Natural killer cell treated with Interleukin-12 subunit alpha and Interleukin-12 subunit beta and Interleukin-15 and Interleukin-18, amount 100 ng/mL, for 72 hours (primary cell): ENCODE measurements around the gene UBE4B. TPM values are rescaled to one million over a fixed set of nuclear protein-coding genes. Genes with fewer than 3 reads are reported as not detected.
"Not testable (repeated sequence)": the region's sequence is repeated elsewhere in the genome, so short reads cannot be mapped to it uniquely, and the experiment has no call there.

ENCODE experiments used
- ATAC-seq, 2 donors: fragments of 150-1000 bp; cut with Tn5 transposase in 1 of 2; sonication (Bioruptor Pico), chemical (Tn5 transposase) in 1 of 2; 2 replicates each; pipeline ENCODE4 v1.10.0; 2021
- DNase-seq: peaks from one replicate; pipeline ENCODE4 v3.0.0; 2022; ENCODE audit warnings: low spot score
- H3K27ac Mint-ChIP-seq, 2 donors: 1 replicate in 1 of 2; 2 replicates in 1 of 2; pipeline ENCODE4 v1.8.0; 2022; ENCODE audit warnings: mixed read lengths in 2 of 2, mild to moderate bottlenecking in 1 of 2, moderate library complexity in 1 of 2
- H3K27me3 Mint-ChIP-seq, 2 donors: 1 replicate in 1 of 2; 2 replicates in 1 of 2; pipeline ENCODE4 v1.8.0; 2022; ENCODE audit warnings: mixed read lengths in 2 of 2
- H3K36me3 Mint-ChIP-seq: one replicate; pipeline ENCODE4 v1.8.0; 2022; ENCODE audit warnings: mixed read lengths
- H3K4me1 Mint-ChIP-seq, 2 donors: 1 replicate in 1 of 2; 2 replicates in 1 of 2; pipeline ENCODE4 v1.8.0; 2022; ENCODE audit warnings: low read depth in 2 of 2, mixed read lengths in 2 of 2, mild to moderate bottlenecking in 1 of 2
- H3K4me3 Mint-ChIP-seq: one replicate; pipeline ENCODE4 v1.8.0; 2022; ENCODE audit warnings: mixed read lengths
- H3K9me3 Mint-ChIP-seq: 2 replicates; pipeline ENCODE4 v1.8.0; 2022; ENCODE audit warnings: mixed read lengths
- total RNA-seq, 2 donors: library from RNA; stranded (reverse); gene quantifications; one replicate each; pipeline ENCODE4 v1.2.3, GENCODE V29; 2022

The UBE4B gene
- 10 to 100 TPM; 36.7 to 52.4 TPM for total RNA-seq

- H3K4me3 Mint-ChIP-seq = peak within 1 kb of the TSS; percentile 83
- H3K4me1 Mint-ChIP-seq = peaks cover 12 to 24% of the 10 kb centered on the region in 2 donors
- DNase-seq = peak; percentile 99
- H3K27ac Mint-ChIP-seq = peak within 1 kb of the TSS; percentile 89 to 96
- H3K9me3 Mint-ChIP-seq = no peaks in the 10 kb centered on the region
- H3K36me3 Mint-ChIP-seq = no peaks in the 10 kb centered on the region
- H3K27me3 Mint-ChIP-seq = no peaks in the 10 kb centered on the region
- peak; percentile 99 for ATAC-seq
Observed at GRCh38 chr1:10032590-10033358, at the start of gene UBE4B. Gene UBE4B, plus strand, starts transcription at chr1:10032958. Its CDS starts 713 bp downstream, at chr1:10033671.

DNA sequence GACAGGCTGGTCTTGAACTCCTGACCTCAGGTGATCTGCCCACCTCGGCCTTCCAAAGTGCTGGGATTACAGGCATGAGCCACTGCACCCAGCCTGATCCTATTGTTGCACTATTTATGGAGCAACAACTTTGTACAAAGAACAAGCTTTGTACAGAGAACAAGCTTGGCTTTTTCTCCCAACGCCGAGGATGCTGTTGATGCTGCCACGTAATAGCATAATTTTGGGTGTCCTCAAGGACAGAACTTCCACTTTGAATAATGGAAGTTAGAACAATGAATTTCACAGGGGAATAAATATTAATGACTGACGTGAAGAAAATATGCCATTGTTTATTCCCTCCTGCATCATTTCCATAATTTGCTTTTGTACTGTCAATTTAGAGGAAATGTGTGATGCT, 48.5 kb upstream of the UBE4B start:
- DNase-seq (no peak), ATAC-seq (no peak)
- no peak overlapping the region for H3K4me3 Mint-ChIP-seq
- H3K4me1 Mint-ChIP-seq = no peaks in the 10 kb centered on the region
- no peaks in the 10 kb centered on the region for H3K36me3 Mint-ChIP-seq
- no peaks in the 10 kb centered on the region for H3K27me3 Mint-ChIP-seq
- H3K27ac Mint-ChIP-seq = no peak overlapping the region
- H3K9me3 Mint-ChIP-seq = no peaks in the 10 kb centered on the region

- no peaks in the 10 kb centered on the region for H3K36me3 Mint-ChIP-seq
- H3K27ac Mint-ChIP-seq = no peak overlapping the region
- ATAC-seq (no peak), DNase-seq (no peak)
- no peaks in the 10 kb centered on the region for H3K27me3 Mint-ChIP-seq
- H3K4me3 Mint-ChIP-seq = no peak overlapping the region
- H3K4me1 Mint-ChIP-seq = no peaks in the 10 kb centered on the region
- H3K9me3 Mint-ChIP-seq = no peaks in the 10 kb centered on the region
Observed at GRCh38 chr1:9985001-9985400, 47.8 kb upstream of the UBE4B start.

GRCh38 chr1:9989773-9990172, 43.0 kb upstream of the UBE4B start:
- ATAC-seq = no peak
- no peaks in the 10 kb centered on the region for H3K36me3 Mint-ChIP-seq
- no peak overlapping the region for H3K4me3 Mint-ChIP-seq
- no peak for DNase-seq
- H3K9me3 Mint-ChIP-seq = no peaks in the 10 kb centered on the region
- H3K27me3 Mint-ChIP-seq = peaks cover 13 to 15% of the 10 kb centered on the region in 2 donors
- no peak overlapping the region for H3K27ac Mint-ChIP-seq
- no peaks in the 10 kb centered on the region for H3K4me1 Mint-ChIP-seq

- Mint-ChIP-seq H3K27me3 (peaks cover 13 to 15% of the 10 kb centered on the region in 2 donors), H3K36me3 (no peaks in the 10 kb centered on the region), H3K4me3 (no peak overlapping the region), H3K9me3 (no peaks in the 10 kb centered on the region), H3K27ac (no peak overlapping the region), H3K4me1 (no peaks in the 10 kb centered on the region)
- ATAC-seq (no peak), DNase-seq (no peak)
Observed at GRCh38 chr1:9990944-9991343, 41.8 kb upstream of the UBE4B start.

- no peaks in the 10 kb centered on the region for H3K9me3 Mint-ChIP-seq
- no peaks in the 10 kb centered on the region for H3K36me3 Mint-ChIP-seq
- H3K27me3 Mint-ChIP-seq = peaks cover 19 to 23% of the 10 kb centered on the region in 2 donors
- no peak overlapping the region for H3K27ac Mint-ChIP-seq
- no peak for ATAC-seq
- no peak overlapping the region for H3K4me3 Mint-ChIP-seq
- peaks cover 5 to 6% of the 10 kb centered on the region in 2 donors for H3K4me1 Mint-ChIP-seq
- no peak for DNase-seq
Observed at GRCh38 chr1:9992910-9993309, 39.8 kb upstream of the UBE4B start.

DNA sequence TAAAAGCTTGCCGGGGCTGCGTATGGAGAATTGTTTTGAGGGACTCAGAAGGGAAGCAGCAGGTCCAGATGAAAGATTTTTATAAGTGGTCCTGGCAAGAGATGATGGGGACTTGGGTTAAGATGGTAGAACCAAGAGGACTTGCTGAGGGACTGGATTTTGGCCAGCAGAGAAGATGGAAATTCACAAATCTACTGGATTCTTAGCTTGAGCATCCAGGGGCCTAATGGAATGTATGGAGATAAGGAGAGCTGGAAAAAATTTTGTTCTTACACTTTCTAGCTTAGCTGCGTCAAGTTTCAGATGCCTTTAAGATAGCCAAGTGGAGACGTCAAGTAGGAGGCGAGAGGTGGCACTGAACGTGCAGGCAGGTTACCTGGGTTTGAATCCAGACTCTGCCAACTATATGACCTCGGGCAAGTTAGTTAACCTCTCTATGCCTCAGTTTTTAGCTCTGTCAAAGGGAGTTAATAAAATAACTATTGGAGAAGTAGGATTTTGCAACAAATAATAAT, 39.1 kb upstream of the UBE4B start:
- no peaks in the 10 kb centered on the region for H3K36me3 Mint-ChIP-seq
- ATAC-seq = no peak
- DNase-seq = no peak
- H3K4me3 Mint-ChIP-seq = no peak overlapping the region
- H3K27ac Mint-ChIP-seq = no peak overlapping the region
- peaks cover 23 to 31% of the 10 kb centered on the region in 2 donors for H3K27me3 Mint-ChIP-seq
- peaks cover 5 to 8% of the 10 kb centered on the region in 2 donors for H3K4me1 Mint-ChIP-seq
- H3K9me3 Mint-ChIP-seq = no peaks in the 10 kb centered on the region

DNA sequence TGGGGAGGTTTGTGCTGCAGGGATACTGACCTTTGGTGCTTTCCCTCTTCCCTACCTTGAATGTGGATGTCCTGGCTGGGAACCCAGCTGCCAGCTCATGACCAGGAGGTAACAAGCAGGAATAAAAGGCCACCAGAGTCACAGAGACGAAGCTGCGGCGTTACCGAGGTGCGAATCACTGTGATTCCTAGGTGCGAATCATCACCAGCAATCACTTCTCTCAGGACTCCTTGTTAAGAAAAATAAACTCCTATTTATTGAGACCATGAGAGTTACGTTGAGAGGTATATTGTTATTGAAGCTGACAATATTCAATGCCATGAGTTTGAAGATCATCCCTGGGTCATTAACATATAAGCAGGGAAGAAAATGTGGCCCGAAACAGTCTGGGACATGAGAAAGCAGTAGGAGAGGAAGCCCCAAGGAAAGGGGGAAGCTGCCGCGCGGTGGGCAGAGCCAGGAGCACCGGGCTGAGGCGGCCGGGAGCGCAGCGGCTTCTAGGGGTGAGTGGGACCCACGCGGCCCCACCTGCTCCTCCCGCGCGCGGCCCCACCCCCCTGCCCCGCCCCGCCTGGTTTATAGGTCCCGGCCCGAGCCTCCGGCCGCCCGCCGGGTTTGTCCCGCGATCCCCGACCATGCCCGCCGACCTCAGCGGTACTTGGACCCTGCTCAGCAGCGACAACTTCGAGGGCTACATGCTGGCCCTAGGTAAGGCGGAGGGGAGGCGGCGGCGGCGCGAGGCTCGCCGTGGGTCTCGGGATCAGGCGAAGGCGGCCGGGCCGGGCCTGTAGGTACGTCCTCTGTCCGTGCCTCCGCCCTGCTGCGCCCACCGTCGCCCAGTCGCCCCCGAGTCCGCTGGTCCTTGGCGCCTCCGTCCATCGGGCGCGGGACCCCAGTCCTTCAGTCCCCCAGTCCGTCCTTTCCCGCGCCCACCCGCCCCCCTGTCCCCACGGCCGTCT, 35.9 kb upstream of the UBE4B start, which contains the start of gene RBP7:
Gene RBP7, plus strand, starts transcription at position 605 of the 959 bp plus-strand sequence. Its CDS starts 31 bp downstream, at position 636.
- ATAC-seq = peak; percentile 41 to 52
- H3K27me3 Mint-ChIP-seq = peaks cover 23 to 35% of the 10 kb centered on the region in 2 donors
- H3K4me1 Mint-ChIP-seq = peaks cover 5 to 8% of the 10 kb centered on the region in 2 donors
- DNase-seq = no peak
- no peaks in the 10 kb centered on the region for H3K36me3 Mint-ChIP-seq
- H3K27ac Mint-ChIP-seq = no peak within 1 kb of the TSS
- H3K9me3 Mint-ChIP-seq = no peaks in the 10 kb centered on the region
- peak within 1 kb of the TSS; percentile 72 for H3K4me3 Mint-ChIP-seq

DNA sequence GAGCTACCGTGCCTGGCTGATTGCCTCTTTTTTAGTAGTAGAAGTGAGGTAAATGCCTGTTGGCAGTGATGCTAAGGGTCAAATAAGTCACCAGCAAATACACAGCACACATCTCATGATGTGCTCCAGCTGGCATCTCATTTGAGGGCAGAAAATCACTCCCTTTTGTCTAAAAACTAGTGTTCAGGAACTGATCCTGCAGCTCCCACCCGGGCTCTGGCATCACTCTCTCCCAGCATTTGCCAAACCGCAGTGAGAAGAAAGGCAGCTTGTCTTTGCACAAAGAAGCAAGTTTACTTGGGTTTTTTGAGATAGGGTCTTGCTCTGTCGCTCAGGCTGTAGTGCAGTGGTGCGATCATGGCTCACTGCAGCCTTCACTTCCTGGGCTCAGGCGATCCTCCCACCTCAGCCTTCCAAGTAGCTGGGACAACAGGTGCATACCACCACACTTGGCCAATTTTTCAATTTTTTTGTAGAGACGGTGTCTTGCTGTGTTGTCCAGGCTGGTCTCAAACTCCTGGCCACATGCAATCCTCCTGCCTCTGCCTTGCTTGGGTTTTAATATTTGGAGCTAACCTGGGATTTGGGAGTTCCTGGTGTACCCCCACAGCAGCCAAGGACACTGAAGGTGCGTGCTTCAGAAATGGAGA, 31.6 kb upstream of the UBE4B start:
- ATAC-seq = no peak
- Mint-ChIP-seq H3K4me3 (no peak overlapping the region), H3K27me3 (peaks cover 19 to 27% of the 10 kb centered on the region in 2 donors), H3K9me3 (no peaks in the 10 kb centered on the region), H3K36me3 (no peaks in the 10 kb centered on the region), H3K4me1 (peaks cover 5 to 8% of the 10 kb centered on the region in 2 donors), H3K27ac (no peak overlapping the region)
- DNase-seq = no peak

DNA sequence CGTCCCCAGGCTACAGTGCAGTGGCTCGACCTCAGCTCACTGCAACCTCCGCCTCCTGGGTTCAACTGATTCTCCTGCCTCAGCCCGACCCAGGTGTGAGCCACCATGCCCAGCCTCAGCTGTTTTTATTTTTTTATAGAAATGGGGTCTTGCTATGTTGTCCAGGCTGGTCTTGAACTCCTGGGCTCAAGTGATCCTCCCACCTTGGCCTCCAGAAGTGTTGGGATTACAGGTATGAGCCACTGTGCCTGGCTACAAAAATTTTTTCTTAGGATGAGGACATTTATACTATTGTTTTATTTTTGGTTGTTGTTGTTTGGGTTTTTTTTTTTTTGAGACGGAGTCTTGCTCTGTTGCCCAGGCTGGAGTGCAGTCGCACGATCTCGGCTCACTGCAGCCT, 27.5 kb upstream of the UBE4B start:
- H3K27ac Mint-ChIP-seq, H3K9me3 Mint-ChIP-seq, H3K4me1 Mint-ChIP-seq, ATAC-seq, H3K27me3 Mint-ChIP-seq, DNase-seq, H3K4me3 Mint-ChIP-seq, H3K36me3 Mint-ChIP-seq: not testable (repeated sequence)

DNA sequence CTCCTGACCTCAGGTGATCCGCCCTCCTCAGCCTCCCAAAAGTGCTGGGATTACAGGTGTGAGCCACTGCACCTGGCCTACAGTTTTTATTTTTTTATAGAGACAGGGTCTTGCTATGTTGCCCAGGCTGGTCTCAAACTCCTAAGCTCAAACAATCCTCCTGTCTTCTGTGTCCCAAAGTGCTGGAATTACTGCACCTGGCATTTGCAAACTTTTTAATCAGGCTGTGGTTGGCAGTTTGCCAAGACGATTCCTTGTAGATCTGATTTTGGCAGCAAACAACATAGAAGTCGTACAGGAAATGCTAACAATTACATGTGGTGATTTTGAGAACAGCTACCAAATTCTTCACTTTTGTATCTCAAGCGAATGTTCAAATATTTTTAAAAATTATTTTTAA, 25.6 kb upstream of the UBE4B start:
- ATAC-seq (no peak), DNase-seq (no peak)
- peaks cover 4 to 7% of the 10 kb centered on the region in 2 donors for H3K27me3 Mint-ChIP-seq
- no peaks in the 10 kb centered on the region for H3K9me3 Mint-ChIP-seq
- H3K4me1 Mint-ChIP-seq = no peaks in the 10 kb centered on the region
- H3K4me3 Mint-ChIP-seq = no peak overlapping the region
- no peak overlapping the region for H3K27ac Mint-ChIP-seq
- H3K36me3 Mint-ChIP-seq = no peaks in the 10 kb centered on the region

DNA sequence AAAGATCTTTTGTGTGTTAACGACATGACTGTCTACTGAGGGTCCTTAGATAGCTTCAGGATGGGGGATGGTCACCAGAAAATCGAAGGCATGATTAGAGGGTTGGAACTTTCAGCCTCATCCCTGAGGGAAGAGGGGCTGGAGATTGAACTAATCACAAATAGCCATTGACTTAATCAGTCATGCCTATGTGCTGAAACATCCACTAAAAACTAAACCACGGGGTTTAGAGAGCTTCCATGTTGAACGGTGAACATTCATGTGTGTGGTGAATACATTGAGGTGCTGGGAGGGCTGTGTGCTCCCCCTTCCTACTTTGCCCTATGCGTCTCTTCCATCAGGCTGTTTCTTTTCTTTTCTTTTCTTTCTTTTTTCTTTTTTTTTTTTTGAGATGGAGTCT, 18.7 kb upstream of the UBE4B start:
- no peak for ATAC-seq
- Mint-ChIP-seq H3K27ac (no peak overlapping the region), H3K9me3 (no peaks in the 10 kb centered on the region), H3K36me3 (no peaks in the 10 kb centered on the region), H3K4me1 (no peaks in the 10 kb centered on the region), H3K27me3 (peaks cover 0 to 3% of the 10 kb centered on the region in 2 donors), H3K4me3 (no peak overlapping the region)
- no peak for DNase-seq

- Mint-ChIP-seq H3K9me3 (no peaks in the 10 kb centered on the region), H3K4me3 (no peak overlapping the region), H3K27me3 (peaks cover 0 to 3% of the 10 kb centered on the region in 2 donors), H3K27ac (no peak overlapping the region), H3K36me3 (no peaks in the 10 kb centered on the region), H3K4me1 (no peaks in the 10 kb centered on the region)
- no peak for DNase-seq
- no peak for ATAC-seq
Observed at GRCh38 chr1:10019561-10019960, 13.2 kb upstream of the UBE4B start.
